Activated CD4-positive, alpha-beta T cell treated with anti-CD3 and anti-CD28 coated beads, Interleukin-2, Interleukin-4, amounts not matched to agents 100 ng/mL and 50 ng/mL, durations not matched to agents 16 hours and 8 hours (primary cell): ENCODE measurements around the gene ADAT3.

Experiments used
- DNase-seq: peaks from one replicate; pipeline ENCODE4 v3.0.0-alpha.2; 2020; ENCODE audit warnings: low spot score

The ADAT3 gene

GRCh38 chr19:1905110-1905862, at the start of gene ADAT3, which contains the start of gene SCAMP4:
ADAT3 (plus strand) TSS chr19:1905399; CDS start chr19:1912048, 6,649 bp downstream.
SCAMP4 (plus strand) TSS chr19:1905399; CDS start chr19:1915020, 9,621 bp downstream.
- peak; percentile 99 for DNase-seq

GRCh38 chr19:1855828-1856255, 49.4 kb upstream of the ADAT3 start:
- DNase-seq = no peak

- DNase-seq = no peak
These were observed 48.9 kb upstream of the ADAT3 start for GRCh38 chr19:1856345-1856697.

GRCh38 chr19:1856698-1857603, 48.2 kb upstream of the ADAT3 start:
- no peak for DNase-seq

- no peak for DNase-seq
These were observed 47.4 kb upstream of the ADAT3 start for GRCh38 chr19:1857648-1858326.

- no peak for DNase-seq
These were observed 46.7 kb upstream of the ADAT3 start for GRCh38 chr19:1858412-1859081.

- DNase-seq = no peak
These were observed 45.8 kb upstream of the ADAT3 start for GRCh38 chr19:1859331-1859781.

- no peak for DNase-seq
These were observed 45.0 kb upstream of the ADAT3 start for GRCh38 chr19:1860042-1860775.

GRCh38 chr19:1860821-1861598, 44.2 kb upstream of the ADAT3 start:
- no peak for DNase-seq

GRCh38 chr19:1861599-1862031, 43.6 kb upstream of the ADAT3 start:
- DNase-seq = no peak

- no peak for DNase-seq
These were observed 43.2 kb upstream of the ADAT3 start for GRCh38 chr19:1862068-1862423.

GRCh38 chr19:1862424-1863327, 42.5 kb upstream of the ADAT3 start:
- DNase-seq = no peak

- DNase-seq = no peak
These were observed 41.9 kb upstream of the ADAT3 start, which contains the start of gene KLF16 for GRCh38 chr19:1863328-1863637. KLF16 (minus strand) TSS chr19:1863579; CDS start chr19:1863497, 82 bp downstream.

GRCh38 chr19:1863638-1864479, 41.3 kb upstream of the ADAT3 start:
- peak; percentile 94 for DNase-seq

- peak; percentile 68 for DNase-seq
These were observed 40.6 kb upstream of the ADAT3 start for GRCh38 chr19:1864480-1865171.

- DNase-seq = no peak
These were observed 39.8 kb upstream of the ADAT3 start for GRCh38 chr19:1865172-1866010.
